Measurements from ENCODE around the gene SLC30A7.
"Not testable (repeated sequence)": the region's sequence is repeated elsewhere in the genome, so short reads cannot be mapped to it uniquely, and the experiment has no call there.

Gene SLC30A7

GRCh38 chr1:100942304-100943046 lies 46.6 kb downstream of the SLC30A7 start:
- DNase-seq = no peak

GRCh38 chr1:100943533-100943932 lies 47.6 kb downstream of the SLC30A7 start:
- DNase-seq = no peak

- DNase-seq = not testable (repeated sequence)
Measured at GRCh38 chr1:100946064-100946463, 50.2 kb downstream of the SLC30A7 start.

- not testable (repeated sequence) for DNase-seq
Measured at GRCh38 chr1:100947816-100948215, 51.9 kb downstream of the SLC30A7 start.

GRCh38 chr1:100948721-100949405 lies 53.0 kb downstream of the SLC30A7 start:
- DNase-seq = not testable (repeated sequence)

- peak in 1 of 2 donors; percentile 37 for DNase-seq
Measured at GRCh38 chr1:100949515-100950158, 53.7 kb downstream of the SLC30A7 start.

GRCh38 chr1:100950337-100950736 lies 54.4 kb downstream of the SLC30A7 start:
- DNase-seq = no peak

- no peak for DNase-seq
Measured at GRCh38 chr1:100950781-100951180, 54.9 kb downstream of the SLC30A7 start.

- DNase-seq = no peak
Measured at GRCh38 chr1:100952104-100952745, 56.3 kb downstream of the SLC30A7 start.

GRCh38 chr1:100952970-100953369 lies 57.1 kb downstream of the SLC30A7 start:
- DNase-seq = not testable (repeated sequence)

GRCh38 chr1:100953960-100954730 lies 58.3 kb downstream of the SLC30A7 start:
- DNase-seq = no peak

GRCh38 chr1:100955322-100955721 lies 59.4 kb downstream of the SLC30A7 start:
- DNase-seq = no peak

GRCh38 chr1:100959502-100960060 lies 63.7 kb downstream of the SLC30A7 start:
- no peak for DNase-seq

- no peak for DNase-seq
Measured at GRCh38 chr1:100960098-100960497, 64.2 kb downstream of the SLC30A7 start.

GRCh38 chr1:100968621-100969020 lies 72.7 kb downstream of the SLC30A7 start:
- DNase-seq = no peak

- DNase-seq = no peak
Measured at GRCh38 chr1:100969327-100969726, 73.4 kb downstream of the SLC30A7 start.

GRCh38 chr1:100971021-100971420 lies 75.1 kb downstream of the SLC30A7 start:
- DNase-seq = no peak

GRCh38 chr1:100972185-100972584 lies 76.3 kb downstream of the SLC30A7 start:
- no peak for DNase-seq

- no peak for DNase-seq
Measured at GRCh38 chr1:100976936-100977335, 81.0 kb downstream of the SLC30A7 start.

GRCh38 chr1:100979631-100980030 lies 83.7 kb downstream of the SLC30A7 start:
- no peak for DNase-seq

- DNase-seq = no peak
Measured at GRCh38 chr1:100982793-100983192, 86.9 kb downstream of the SLC30A7 start.

GRCh38 chr1:100988121-100988520 lies 92.2 kb downstream of the SLC30A7 start:
- DNase-seq = no peak

Measured in stimulated activated CD4-positive, alpha-beta T cell treated with anti-CD3 and anti-CD28 coated beads, Interleukin-2, amount 100 ng/mL, for 48 hours (primary cell).